GM21528 (cell line): ENCODE measurements around the gene OR1F1.
"Not testable (repeated sequence)": the region's sequence is repeated elsewhere in the genome, so short reads cannot be mapped to it uniquely, and the experiment has no call there.

Experiments used
- ATAC-seq: cut with Tn5 transposase; IDR thresholded peaks from one replicate; pipeline ENCODE4 v1.9.1; 2021; ENCODE audit warnings: mild to moderate bottlenecking, moderate library complexity; ENCODE audit not compliant: unreplicated experiment, low FRiP score

The OR1F1 gene

GRCh38 chr16:3150346-3151218, 37.4 kb upstream of the OR1F1 start:
- peak; percentile 69 for ATAC-seq

DNA sequence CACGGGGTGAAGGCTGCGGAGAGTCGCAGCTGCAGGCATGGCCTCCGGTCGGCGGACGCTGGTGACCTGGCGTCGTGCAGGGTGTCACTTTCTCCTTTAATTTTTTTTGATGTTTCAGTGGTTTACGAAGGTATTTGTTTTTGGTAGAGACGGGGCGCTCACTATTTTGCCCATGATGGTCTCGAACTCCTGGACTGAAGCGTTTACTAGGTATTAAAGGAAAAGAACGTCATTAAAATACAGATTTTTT, 36.1 kb upstream of the OR1F1 start:
- no peak for ATAC-seq

- ATAC-seq = no peak
These were observed 35.6 kb upstream of the OR1F1 start for GRCh38 chr16:3152277-3152990.

- no peak for ATAC-seq
These were observed 35.0 kb upstream of the OR1F1 start for GRCh38 chr16:3152991-3153368.

- ATAC-seq = no peak
These were observed 32.8 kb upstream of the OR1F1 start for GRCh38 chr16:3155181-3155580.

DNA sequence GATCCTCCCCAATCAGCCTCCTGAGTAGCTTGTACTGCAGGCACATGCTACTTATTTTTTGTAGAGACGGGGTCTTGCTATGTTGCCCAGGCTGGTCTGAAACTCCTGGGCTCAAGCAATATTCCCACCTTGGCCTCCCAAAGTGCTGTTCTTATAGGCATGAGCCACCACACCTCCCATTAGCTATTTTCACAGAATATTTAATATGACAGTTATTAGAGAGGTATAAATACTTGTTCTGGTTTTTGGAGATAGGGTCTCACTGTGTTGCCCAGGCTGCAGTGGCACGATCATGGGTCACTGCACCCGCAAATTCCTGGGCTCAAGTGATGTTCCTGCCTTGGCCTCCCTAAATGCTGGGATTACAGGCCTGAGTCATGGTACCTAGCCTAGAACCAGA, 32.0 kb upstream of the OR1F1 start:
- no peak for ATAC-seq

GRCh38 chr16:3157229-3158025, 30.6 kb upstream of the OR1F1 start:
- ATAC-seq = no peak

DNA sequence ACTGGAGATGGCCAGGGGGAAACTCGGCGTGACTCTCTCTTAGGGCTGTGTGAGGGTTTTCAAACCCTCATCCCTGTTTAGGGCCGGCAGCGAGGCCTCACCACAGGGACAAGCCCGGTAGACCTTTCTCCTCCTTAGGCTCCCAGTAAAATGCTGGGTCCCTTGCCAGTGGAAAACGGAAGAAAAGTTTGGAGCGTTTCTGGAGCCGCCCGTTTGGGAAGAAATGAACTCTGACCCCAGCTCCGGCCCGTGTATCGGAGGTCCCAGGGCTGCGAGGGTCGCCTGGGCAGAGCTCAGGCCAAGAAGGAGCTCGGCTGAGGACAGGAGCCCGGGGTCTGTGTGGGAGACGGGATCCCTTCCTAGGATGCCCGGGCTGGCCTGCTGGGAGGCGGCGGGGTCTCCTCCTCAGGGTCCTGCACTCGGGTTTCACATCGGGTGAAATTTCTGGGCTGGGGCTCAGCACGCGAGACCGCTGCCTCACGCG, 29.9 kb upstream of the OR1F1 start:
- no peak for ATAC-seq

GRCh38 chr16:3158510-3159314, 29.3 kb upstream of the OR1F1 start:
- ATAC-seq = no peak

DNA sequence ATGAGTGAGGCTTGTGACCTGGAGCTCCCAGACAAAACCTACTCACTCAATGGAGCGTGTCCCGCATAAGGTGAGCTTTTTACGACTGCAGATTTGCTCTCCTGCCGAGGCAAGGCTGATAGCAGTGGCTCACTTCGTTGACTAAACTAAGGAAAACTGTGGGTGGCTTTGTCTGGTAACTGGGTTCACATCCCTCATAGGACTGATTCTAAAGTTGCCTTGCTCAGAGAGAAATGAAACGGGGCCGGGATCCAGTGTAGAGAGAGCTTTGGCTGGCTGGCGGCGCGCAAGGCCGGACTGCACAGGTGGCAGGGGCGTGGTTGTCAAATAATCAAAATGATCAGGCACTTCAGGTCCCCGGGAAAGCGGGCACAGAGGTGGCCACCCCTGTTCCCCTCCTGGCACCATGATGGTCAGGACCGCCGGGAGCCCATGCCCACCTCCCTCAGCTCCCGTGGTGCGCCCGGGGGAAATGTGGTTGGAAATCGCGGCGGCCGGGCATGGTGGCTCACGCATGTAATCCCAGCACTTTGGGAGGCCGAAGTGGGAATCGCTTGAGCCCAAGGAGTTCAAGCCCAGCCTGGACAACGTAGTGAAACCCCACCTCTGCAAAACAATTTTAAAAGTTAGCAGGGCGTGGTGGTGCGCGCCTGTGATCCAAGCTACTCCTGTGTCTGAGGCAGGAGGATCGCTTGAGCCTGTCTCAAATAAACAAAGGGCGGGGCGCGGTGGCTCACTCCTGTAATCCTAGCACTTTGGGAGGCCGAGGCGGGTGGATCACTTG, 26.6 kb upstream of the OR1F1 start:
- no peak for ATAC-seq

- no peak for ATAC-seq
These were observed 23.6 kb upstream of the OR1F1 start for GRCh38 chr16:3164121-3164991.

- no peak for ATAC-seq
These were observed 22.7 kb upstream of the OR1F1 start for GRCh38 chr16:3165111-3165822.

- ATAC-seq = no peak
These were observed 21.5 kb upstream of the OR1F1 start for GRCh38 chr16:3166505-3166886.

GRCh38 chr16:3168729-3169128, 19.3 kb upstream of the OR1F1 start:
- ATAC-seq = not testable (repeated sequence)

DNA sequence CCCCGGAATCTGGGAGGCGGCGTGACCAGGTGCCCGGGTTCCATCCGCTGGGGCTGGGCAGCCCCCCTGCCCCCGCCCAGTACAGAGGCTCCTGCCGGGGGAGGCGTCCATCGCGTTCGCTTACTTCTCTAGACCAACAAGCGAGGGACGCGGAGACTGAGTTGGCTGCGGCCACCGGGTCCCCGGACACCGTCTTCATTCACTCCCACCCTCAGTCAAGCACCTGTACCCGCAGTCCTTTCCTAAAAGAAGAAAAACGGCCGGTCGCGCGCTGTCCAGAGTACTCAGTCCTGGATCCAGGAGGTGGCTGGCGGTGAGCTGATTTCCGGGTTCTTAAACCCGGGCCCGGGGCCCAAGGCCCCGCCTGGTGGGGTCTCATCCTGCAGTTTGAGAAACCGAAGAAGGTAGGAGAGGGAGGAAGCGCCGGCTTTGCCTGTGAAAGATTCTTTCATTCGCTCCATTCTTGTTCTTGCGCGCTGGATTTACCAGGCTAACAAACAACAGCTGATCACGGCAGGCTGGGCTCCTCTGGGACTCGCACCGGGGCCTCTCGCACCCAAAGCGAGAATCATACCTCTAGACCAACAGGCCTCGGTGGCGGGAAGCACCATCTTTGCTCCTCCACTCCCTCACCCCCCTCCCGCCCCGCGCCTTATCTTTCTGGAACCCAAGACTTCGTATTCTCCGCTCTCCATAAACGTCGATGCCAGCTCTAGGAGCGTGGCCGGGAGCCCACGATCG, 17.4 kb upstream of the OR1F1 start:
- no peak for ATAC-seq

DNA sequence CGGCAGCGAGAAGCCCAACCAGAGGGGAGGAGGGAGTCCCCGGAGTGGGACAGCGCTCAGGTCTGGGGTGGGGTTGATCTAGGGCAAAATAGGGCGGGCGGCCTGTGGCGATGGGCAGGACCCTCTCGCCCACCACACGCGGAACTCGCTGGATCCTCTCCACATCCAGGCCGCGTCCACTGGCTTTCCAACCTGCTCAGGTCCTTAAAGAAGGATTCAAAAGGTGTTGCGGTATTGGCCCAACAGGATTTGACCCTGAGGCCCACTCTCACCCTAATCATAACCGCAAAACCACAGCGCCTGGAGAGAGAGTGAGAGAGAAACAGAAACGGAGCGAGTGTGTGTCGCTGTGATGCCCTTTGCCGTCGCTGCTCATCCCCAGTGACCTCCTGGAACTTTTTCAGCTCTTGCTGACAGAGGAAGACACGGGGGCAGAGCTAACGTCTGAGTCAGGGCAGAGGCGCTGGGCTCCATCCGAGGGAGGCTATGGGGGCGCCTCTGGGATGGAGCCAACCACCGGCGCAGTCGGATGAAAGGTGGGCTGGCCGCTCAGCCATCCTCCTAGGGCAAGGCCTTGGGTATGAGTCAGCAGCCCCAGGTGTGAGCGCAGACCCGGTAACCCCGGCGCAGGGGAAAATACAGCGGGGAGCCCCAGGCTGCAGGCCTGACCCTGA, 16.7 kb upstream of the OR1F1 start:
- no peak for ATAC-seq
